GM19099 (cell line): ENCODE data around the gene OSR1.

Experiments
- POLR2A ChIP-seq: IDR thresholded peaks from 3 replicates; pipeline ENCODE4 v1.6.1; 2011; ENCODE audit warnings: low read depth; ENCODE audit not compliant: insufficient read length; ENCODE audit errors: extremely low read depth

OSR1 gene

GRCh38 chr2:19358242-19359020 is at the start of gene OSR1:
Gene OSR1 (minus strand): TSS chr2:19358623. CDS start chr2:19353805, 4,818 bp downstream.
- no peak for TF ChIP-seq POLR2A

- no peak for TF ChIP-seq POLR2A
Observed at GRCh38 chr2:19403785-19404184, 45.4 kb upstream of the OSR1 start.

- TF ChIP-seq POLR2A, result no peak
Observed at GRCh38 chr2:19392191-19392590, 33.8 kb upstream of the OSR1 start.

DNA sequence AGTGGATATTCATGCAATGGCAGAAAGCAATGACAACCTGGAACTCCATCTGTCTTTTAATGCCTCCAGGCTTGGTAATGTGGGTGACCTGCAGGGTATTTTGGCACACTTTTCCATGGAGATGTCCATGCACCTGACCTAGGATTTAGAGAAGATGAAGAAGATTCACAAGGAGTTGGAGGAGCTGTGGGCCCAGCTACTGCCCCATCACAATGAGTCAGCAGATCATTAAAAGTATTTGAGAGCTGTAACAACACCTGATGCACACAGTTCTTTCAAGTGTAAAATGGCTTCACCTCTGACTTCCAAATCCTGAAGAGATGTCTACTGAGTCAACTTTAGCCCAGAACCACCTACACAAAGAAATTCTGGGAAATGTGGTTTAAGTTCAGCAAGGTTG is 22.1 kb upstream of the OSR1 start:
- no peak for TF ChIP-seq POLR2A

GRCh38 chr2:19378939-19379338 is 20.5 kb upstream of the OSR1 start:
- no peak for TF ChIP-seq POLR2A

GRCh38 chr2:19377717-19378116 is 19.3 kb upstream of the OSR1 start:
- TF ChIP-seq POLR2A, result no peak

- TF ChIP-seq POLR2A, result no peak
Observed at GRCh38 chr2:19373352-19373751, 14.9 kb upstream of the OSR1 start.

GRCh38 chr2:19371996-19372582 is 13.7 kb upstream of the OSR1 start:
- TF ChIP-seq POLR2A, result no peak

DNA sequence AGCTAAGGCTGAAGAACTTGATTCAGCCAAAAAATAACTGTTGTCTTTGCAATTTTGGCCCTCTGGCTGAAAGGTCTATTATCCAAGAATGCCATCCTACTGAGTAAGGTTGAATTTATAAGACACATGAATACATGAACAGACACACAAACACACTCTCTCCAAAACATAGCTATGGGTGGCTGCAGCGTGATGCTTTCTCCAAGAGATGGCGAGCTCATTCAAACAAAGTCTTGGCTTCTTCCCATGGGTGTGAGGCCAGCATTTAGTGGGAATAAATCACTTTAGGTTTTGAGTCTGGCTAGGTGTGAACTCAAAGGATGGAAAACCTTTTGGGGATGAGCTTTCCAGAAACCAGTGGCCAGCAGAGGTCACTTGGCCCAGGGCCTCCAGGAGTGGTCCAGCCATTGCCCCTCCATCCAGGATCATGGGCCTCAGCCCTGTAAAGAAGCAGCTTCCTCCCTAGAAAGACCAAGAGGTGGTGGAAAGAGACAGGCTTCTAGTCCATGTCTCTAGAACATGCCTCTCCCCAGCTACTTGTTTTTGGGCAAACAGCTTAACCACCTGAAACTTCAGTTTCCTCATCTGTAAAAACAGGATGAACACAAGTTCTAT is 11.0 kb upstream of the OSR1 start:
- no peak for TF ChIP-seq POLR2A

DNA sequence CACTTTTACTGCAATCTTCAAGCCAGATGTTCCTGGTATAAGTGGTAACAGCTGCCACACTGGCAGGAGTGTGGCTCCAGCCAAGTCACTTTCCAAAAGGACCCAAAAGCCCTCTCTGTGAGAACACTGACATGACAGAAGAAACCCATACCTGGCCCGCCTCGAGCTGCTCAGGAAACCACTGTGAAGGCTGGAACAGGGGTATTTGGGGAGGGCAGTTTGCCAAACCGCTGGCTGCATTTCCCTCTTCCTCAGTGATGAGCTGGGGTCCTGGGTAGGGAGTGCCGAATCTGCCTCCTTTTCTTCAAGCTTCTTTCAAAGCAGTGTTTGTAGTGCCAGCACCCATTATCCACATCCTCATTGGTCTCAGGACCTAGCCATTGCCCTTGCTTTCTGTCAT is 10.3 kb upstream of the OSR1 start:
- TF ChIP-seq POLR2A, result no peak

- no peak for TF ChIP-seq POLR2A
Observed at GRCh38 chr2:19367326-19367725, 8.9 kb upstream of the OSR1 start.

DNA sequence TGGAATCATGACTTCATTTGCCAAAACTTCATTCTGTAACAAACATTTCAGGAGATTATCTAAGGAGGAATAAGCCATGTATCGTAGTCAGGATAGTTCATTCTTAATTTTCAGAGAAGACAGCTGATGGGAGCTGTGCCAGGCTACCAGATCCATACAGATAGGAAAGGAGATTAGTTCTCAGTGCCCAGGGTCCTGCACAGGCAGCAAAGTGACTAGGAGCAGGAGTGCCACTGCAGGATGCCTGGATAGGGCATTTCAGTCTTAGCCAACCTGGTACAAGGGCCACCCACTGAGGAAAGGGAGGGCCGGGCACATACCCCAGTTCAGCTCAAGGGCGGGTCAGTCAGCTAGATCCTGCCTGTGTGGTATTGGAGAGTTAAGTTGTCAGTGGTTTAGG is 6.7 kb upstream of the OSR1 start:
- no peak for TF ChIP-seq POLR2A

DNA sequence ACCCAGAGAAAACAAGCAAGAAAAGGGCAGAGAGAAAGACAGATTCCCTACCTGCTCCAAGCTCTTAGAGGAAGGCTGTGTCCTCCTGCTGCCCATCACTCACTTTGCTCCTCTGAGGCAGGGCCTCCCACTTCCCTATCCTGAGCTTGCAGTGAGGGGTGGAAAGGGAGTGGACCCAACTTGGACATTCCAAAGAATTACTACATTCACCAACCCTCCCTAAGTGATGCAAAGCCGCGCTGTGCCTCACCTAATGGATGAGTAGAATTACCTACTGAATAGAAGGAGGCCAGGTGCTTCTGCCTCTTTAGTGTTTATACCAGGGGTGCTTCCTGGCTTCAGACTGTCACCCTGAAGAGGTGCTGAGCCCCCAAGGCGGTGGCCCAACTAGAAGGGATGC is 5.6 kb upstream of the OSR1 start:
- TF ChIP-seq POLR2A, result no peak

DNA sequence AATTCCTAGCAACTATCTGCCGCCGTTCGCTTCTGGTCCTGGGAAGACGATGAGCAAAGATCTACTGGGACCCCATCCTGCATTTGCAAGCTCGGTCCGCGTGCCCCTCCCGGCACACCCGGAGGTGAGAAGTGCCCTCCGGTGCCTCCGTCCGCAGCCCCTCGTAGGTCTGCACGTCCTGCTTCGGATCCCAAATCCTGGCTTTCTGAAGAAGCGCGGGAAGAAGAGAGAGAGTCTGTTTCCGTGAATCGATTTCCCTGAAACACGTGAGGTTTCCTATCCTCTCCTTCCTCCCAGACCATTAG is 5.0 kb upstream of the OSR1 start:
- no peak for TF ChIP-seq POLR2A

DNA sequence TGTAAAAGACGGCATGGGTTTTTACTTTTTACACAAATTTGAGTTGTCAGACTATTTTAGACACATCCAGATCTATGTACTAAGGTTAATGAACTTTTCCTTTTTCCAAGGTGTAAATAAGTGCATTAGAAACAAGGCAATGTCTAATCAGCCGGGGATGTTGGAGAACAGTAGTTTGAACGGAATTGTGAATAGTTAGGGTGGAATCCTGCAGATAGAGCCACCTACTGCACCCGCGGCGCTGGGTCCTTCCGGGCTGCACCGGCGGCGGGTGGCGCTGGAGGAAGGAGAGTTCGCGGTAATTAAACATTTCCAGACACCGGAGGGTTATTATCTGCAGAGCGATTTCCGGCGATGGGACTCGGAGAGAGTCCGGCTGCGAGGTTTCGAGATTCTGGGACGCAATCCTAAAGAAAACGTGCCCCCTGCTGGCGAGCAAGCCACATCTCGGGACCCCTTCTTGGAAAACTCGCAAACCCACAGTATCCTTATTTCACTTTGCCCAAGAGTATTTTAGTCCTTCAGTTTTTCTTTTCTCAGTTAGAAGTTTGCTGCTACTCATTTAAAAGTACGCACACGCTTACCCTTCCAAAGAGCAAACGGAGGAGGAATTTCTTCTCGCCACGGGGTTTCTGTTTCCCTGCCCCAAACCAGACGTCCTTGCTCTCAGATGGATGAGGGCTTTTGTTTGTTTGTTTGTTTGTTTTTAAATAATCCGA is 4.5 kb upstream of the OSR1 start:
- no peak for TF ChIP-seq POLR2A
